Gastrocnemius medialis (tissue), 4 donors: ENCODE data around the gene AGAP2.

Experiments used
- POLR2A ChIP-seq, 2 donors: fragments of 450-650 bp; IDR thresholded peaks; one replicate each; pipeline ENCODE4 v1.6.1; 2017; ENCODE audit warnings: antibody characterized with exemption in 2 of 2, mild to moderate bottlenecking in 2 of 2, moderate library complexity in 2 of 2
- TF ChIP-seq, protein P1 (sequence below), 5 experiments: fragments of 450-650 bp in 3 of 5; fragments of 200-600 bp in 2 of 5; sonication (generic) in 2 of 5; IDR thresholded peaks in 4 of 5; conservative IDR thresholded peaks in 1 of 5; 1 replicate in 4 of 5; 2 replicates in 1 of 5; pipeline ENCODE4 v1.5.1; 2016 to 2019; ENCODE audit warnings: antibody characterized with exemption in 5 of 5, mild to moderate bottlenecking in 3 of 5, moderate library complexity in 3 of 5

DNA sequence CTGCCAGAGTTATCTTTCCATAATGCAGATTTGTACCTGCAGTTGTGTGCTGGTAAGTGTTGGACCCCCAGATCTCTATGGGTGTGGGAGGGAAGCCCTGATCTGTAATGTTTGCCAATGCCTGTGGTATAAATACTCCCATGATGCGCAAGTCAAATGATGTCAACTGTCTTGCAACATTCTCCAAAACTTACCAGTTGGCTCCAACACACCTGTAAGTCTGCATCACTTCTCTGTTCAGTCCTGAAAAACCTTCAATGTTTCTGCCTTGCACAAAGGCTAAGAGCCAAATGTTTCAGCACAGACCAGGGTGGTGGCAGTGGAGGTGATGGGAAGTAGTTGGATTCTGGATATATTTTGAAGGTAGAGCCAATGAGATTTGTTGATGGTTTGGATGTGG lies 41.5 kb downstream of the AGAP2 start:
- TF ChIP-seq, protein P1, sequence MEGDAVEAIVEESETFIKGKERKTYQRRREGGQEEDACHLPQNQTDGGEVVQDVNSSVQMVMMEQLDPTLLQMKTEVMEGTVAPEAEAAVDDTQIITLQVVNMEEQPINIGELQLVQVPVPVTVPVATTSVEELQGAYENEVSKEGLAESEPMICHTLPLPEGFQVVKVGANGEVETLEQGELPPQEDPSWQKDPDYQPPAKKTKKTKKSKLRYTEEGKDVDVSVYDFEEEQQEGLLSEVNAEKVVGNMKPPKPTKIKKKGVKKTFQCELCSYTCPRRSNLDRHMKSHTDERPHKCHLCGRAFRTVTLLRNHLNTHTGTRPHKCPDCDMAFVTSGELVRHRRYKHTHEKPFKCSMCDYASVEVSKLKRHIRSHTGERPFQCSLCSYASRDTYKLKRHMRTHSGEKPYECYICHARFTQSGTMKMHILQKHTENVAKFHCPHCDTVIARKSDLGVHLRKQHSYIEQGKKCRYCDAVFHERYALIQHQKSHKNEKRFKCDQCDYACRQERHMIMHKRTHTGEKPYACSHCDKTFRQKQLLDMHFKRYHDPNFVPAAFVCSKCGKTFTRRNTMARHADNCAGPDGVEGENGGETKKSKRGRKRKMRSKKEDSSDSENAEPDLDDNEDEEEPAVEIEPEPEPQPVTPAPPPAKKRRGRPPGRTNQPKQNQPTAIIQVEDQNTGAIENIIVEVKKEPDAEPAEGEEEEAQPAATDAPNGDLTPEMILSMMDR (IDR thresholded peaks at IDR 0.05 in 4 of 5, conservative IDR thresholded peaks at IDR 0.05 in 1 of 5): no peak
- no peak for TF ChIP-seq POLR2A (IDR thresholded peaks at IDR 0.05)
